Panc1 (cell line): ENCODE data around the gene MGRN1. TPM values are rescaled to one million over a fixed set of nuclear protein-coding genes. Genes with fewer than 3 reads are reported as not detected.

Experiments
- ATAC-seq: fragments of 200-7000 bp; cut with Tn5 transposase; 2 replicates; pipeline ENCODE4 v1.9.1; 2020; ENCODE audit warnings: mild to moderate bottlenecking, moderate library complexity
- BruUV-seq: library from RNA; stranded (reverse); fragments of 400-500 nt; replicated peaks from 2 replicates; lab custom pipeline; 2021; lab: Mats Ljungman, UMichigan
- CTCF ChIA-PET: fragments of 300-600 bp; sonication (Branson Sonifier 250); formaldehyde crosslinking; loops from one replicate; lab custom pipeline; 2022; ENCODE audit warnings: antibody characterized with exemption; lab: Charles Lee
- POLR2A ChIA-PET: fragments of 300-600 bp; sonication (Branson Sonifier 250); formaldehyde crosslinking; loops from one replicate; lab custom pipeline; 2022; ENCODE audit warnings: antibody characterized with exemption; lab: Charles Lee
- DNase-seq: peaks from one replicate; pipeline ENCODE4 v3.0.0-alpha.2; 2010; ENCODE audit warnings: low read depth, low spot score
- H3K27ac ChIP-seq: 2 replicates; pipeline ENCODE4 v1.5.1; 2011; ENCODE audit warnings: mild to moderate bottlenecking, low read length, inconsistent platforms
- H3K27me3 ChIP-seq: fragments of 200-500 bp; sonication (Bioruptor generic); 2 replicates; pipeline ENCODE4 v1.6.0; 2014; ENCODE audit warnings: low read length, inconsistent platforms; ENCODE audit not compliant: control insufficient read depth, insufficient read depth
- H3K36me3 ChIP-seq: fragments of 200-500 bp; sonication (Bioruptor generic); 2 replicates; pipeline ENCODE4 v1.5.1; 2014; ENCODE audit warnings: inconsistent platforms, mild to moderate bottlenecking, low read length, moderate library complexity; ENCODE audit not compliant: control insufficient read depth, insufficient read depth
- H3K4me1 ChIP-seq: 2 replicates; pipeline ENCODE4 v1.5.1; 2011; ENCODE audit warnings: inconsistent platforms, mild to moderate bottlenecking, low read length, moderate library complexity; ENCODE audit not compliant: control insufficient read depth, insufficient read depth
- H3K4me3 ChIP-seq, 2 experiments: 2 replicates each; pipeline ENCODE4 v1.5.1; 2011 to 2012; ENCODE audit warnings: low read depth in 2 of 2, low read length in 2 of 2, mild to moderate bottlenecking in 2 of 2, inconsistent platforms in 1 of 2, moderate library complexity in 1 of 2
- H3K9me3 ChIP-seq: fragments of 200-500 bp; sonication (Bioruptor generic); 2 replicates; pipeline ENCODE4 v1.5.1; 2014; ENCODE audit warnings: low read depth, mild to moderate bottlenecking, inconsistent platforms, low read length, moderate library complexity; ENCODE audit not compliant: control insufficient read depth, insufficient read depth
- CTCF ChIP-seq: fragments of 450-650 bp; IDR thresholded peaks from 2 replicates; pipeline ENCODE4 v1.5.1; 2017; ENCODE audit warnings: mild to moderate bottlenecking
- POLR2AphosphoS5 ChIP-seq: IDR thresholded peaks from 2 replicates; pipeline ENCODE4 v1.6.1; 2012; ENCODE audit warnings: mild to moderate bottlenecking, low read depth, low read length, moderate library complexity
- REST ChIP-seq, 2 experiments: IDR thresholded peaks; 2 replicates each; pipeline ENCODE4 v1.6.1; 2011 to 2012; ENCODE audit warnings: low read depth in 2 of 2, control low read depth in 1 of 2, low read length in 1 of 2, mild to moderate bottlenecking in 1 of 2, moderate library complexity in 1 of 2; ENCODE audit not compliant: insufficient read depth in 1 of 2
- SIN3A ChIP-seq: IDR thresholded peaks from 2 replicates; pipeline ENCODE4 v1.6.1; 2012; ENCODE audit warnings: low read depth, mild to moderate bottlenecking, low read length, moderate library complexity, borderline replicate concordance; ENCODE audit not compliant: insufficient read depth
- TCF7L2 ChIP-seq: IDR thresholded peaks from 2 replicates; pipeline ENCODE4 v1.6.1; 2011; ENCODE audit warnings: mild to moderate bottlenecking, low read depth, low read length, inconsistent platforms
- in situ Hi-C: cut with HindIII; loops from 2 replicates; pipeline ENCODE4 v1.10.0; 2016; ENCODE audit warnings: low sequenced_read_pairs, low pct_unique_long_range_greater_than_20kb
- intact Hi-C: fragments of 100-400 bp; cut with micrococcal nuclease; formaldehyde crosslinking; loops from one replicate; pipeline ENCODE4 v1.10.0; 2022; ENCODE audit not compliant: unreplicated experiment
- total RNA-seq: library from RNA; stranded (reverse); gene quantifications from one replicate; pipeline ENCODE4 v1.2.1, GENCODE V29; 2021; ENCODE audit not compliant: unreplicated experiment

The MGRN1 gene
- total RNA-seq, 1 experiment from 2014 or later = 59.7 TPM

GRCh38 chr16:4641306-4641687 lies 16.7 kb downstream of the MGRN1 start:
- H3K4me3 ChIP-seq = no peak overlapping the region
- no TSS peak for BruUV-seq
- no peaks in the 10 kb centered on the region for H3K4me1 ChIP-seq
- ATAC-seq (no peak), DNase-seq (no peak)
- intact Hi-C loops = no loop called here
- POLR2A ChIA-PET = no interaction called here
- H3K36me3 ChIP-seq = no peaks in the 10 kb centered on the region
- no peak overlapping the region for H3K27ac ChIP-seq
- H3K9me3 ChIP-seq = no peaks in the 10 kb centered on the region
- in situ Hi-C loops = no loop called here
- H3K27me3 ChIP-seq = no peaks in the 10 kb centered on the region
- CTCF ChIA-PET = no interaction called here
- no peak for TF ChIP-seq REST (IDR thresholded peaks at IDR 0.05; ENCODE audit: insufficient read depth in 1 of 2, low read depth in 2 of 2, low read length in 1 of 2)
- TF ChIP-seq CTCF = no peak
- TF ChIP-seq SIN3A = no peak

- no peak overlapping the region for H3K4me3 ChIP-seq
- no peak overlapping the region for H3K27ac ChIP-seq
- H3K36me3 ChIP-seq = no peaks in the 10 kb centered on the region
- BruUV-seq = no TSS peak
- H3K9me3 ChIP-seq = no peaks in the 10 kb centered on the region
- no peak for ATAC-seq
- no peaks in the 10 kb centered on the region for H3K4me1 ChIP-seq
- H3K27me3 ChIP-seq = no peaks in the 10 kb centered on the region
- no peak for DNase-seq
- ChIA-PET POLR2A (no interaction called here), CTCF (no interaction called here)
- in situ Hi-C loops (no loop called here), intact Hi-C loops (no loop called here)
- TF ChIP-seq CTCF = no peak
- TF ChIP-seq REST (IDR thresholded peaks at IDR 0.05; ENCODE audit: insufficient read depth in 1 of 2, low read depth in 2 of 2, low read length in 1 of 2) = no peak
- no peak for TF ChIP-seq TCF7L2
- no peak for TF ChIP-seq SIN3A
- no peak for TF ChIP-seq POLR2AphosphoS5
Measured at GRCh38 chr16:4641895-4642294, 17.3 kb downstream of the MGRN1 start.
